Heart left ventricle (tissue), 16 donors: ENCODE results near the gene ARHGEF40. TPM values are rescaled to one million over a fixed set of nuclear protein-coding genes. Genes with fewer than 3 reads are reported as not detected.

Source experiments
- ATAC-seq, 4 donors: fragments of 200-7000 bp; cut with Tn5 transposase; one replicate each; pipeline ENCODE4 v1.9.1; 2020 to 2022; ENCODE audit warnings: moderate library complexity in 4 of 4, mild to moderate bottlenecking in 3 of 4, moderate number of reproducible peaks in 1 of 4
- DNase-seq, 5 donors: peaks; one replicate each; pipeline ENCODE4 v3.0.0-alpha.2; 2020
- H3K27ac ChIP-seq, 12 donors: fragments of 200-600 bp; sonication (generic) in 4 of 12; one replicate each; pipeline versions ENCODE4 v1.5.0 to v1.8.0; 2016 to 2022; ENCODE audit warnings: mild to moderate bottlenecking in 2 of 12
- H3K27me3 ChIP-seq, 9 donors: fragments of 200-600 bp; sonication (generic) in 2 of 9; one replicate each; pipeline versions ENCODE4 v1.5.1 to v1.8.0; 2016 to 2022; ENCODE audit warnings: mild to moderate bottlenecking in 3 of 9
- H3K36me3 ChIP-seq, 9 donors: fragments of 200-600 bp; sonication (generic) in 2 of 9; one replicate each; pipeline versions ENCODE4 v1.5.0 to v1.8.0; 2018 to 2022; ENCODE audit warnings: mild to moderate bottlenecking in 2 of 9
- H3K4me1 ChIP-seq, 12 donors: fragments of 200-600 bp; sonication (generic) in 4 of 12; one replicate each; pipeline versions ENCODE4 v1.5.0 to v1.8.0; 2016 to 2022; ENCODE audit warnings: mild to moderate bottlenecking in 3 of 12
- H3K4me3 ChIP-seq, 12 donors: fragments of 200-600 bp; sonication (generic) in 4 of 12; one replicate each; pipeline versions ENCODE4 v1.5.0 to v1.8.0; 2017 to 2022; ENCODE audit warnings: mild to moderate bottlenecking in 9 of 12, moderate library complexity in 4 of 12
- H3K9me3 ChIP-seq, 12 donors: fragments of 200-600 bp; sonication (generic) in 4 of 12; one replicate each; pipeline versions ENCODE4 v1.5.0 to v1.8.0; 2016 to 2022; ENCODE audit warnings: mild to moderate bottlenecking in 1 of 12
- CTCF ChIP-seq, 12 donors: fragments of 200-600 bp; sonication (generic) in 4 of 12; IDR thresholded peaks; one replicate each; pipeline versions ENCODE4 v1.5.0 to v1.8.0; 2018 to 2022; ENCODE audit warnings: antibody characterized with exemption in 12 of 12, mild to moderate bottlenecking in 5 of 12
- POLR2A ChIP-seq, 2 donors: fragments of 450-650 bp; IDR thresholded peaks; one replicate each; pipeline ENCODE4 v1.6.1; 2017; ENCODE audit warnings: antibody characterized with exemption in 2 of 2, mild to moderate bottlenecking in 2 of 2, moderate library complexity in 2 of 2
- WGBS, 4 donors: extraction: QIAGEN DNeasy Blood & Tissue Kit in 2 of 4; methylation state at CpG; one replicate each; pipeline versions ENCODE4 v1.1.5 to v1.1.7; 2013 to 2018; 5-methylcytosine and 5-hydroxymethylcytosine counted together
- intact Hi-C, 10 donors: fragments of 100-400 bp; cut with DNase I; formaldehyde crosslinking; loops; one replicate each; pipeline versions ENCODE4 v1.11.1 to v1.14.2; 2022
- polyA plus RNA-seq, 2 donors: library from polyadenylated mRNA; stranded (reverse); fragments of 200-250 nt; gene quantifications; one replicate each; pipeline ENCODE4 v1.2.3, GENCODE V29; 2013
- total RNA-seq, 9 donors: library from RNA; depleted of rRNA in 2 of 9; stranded (reverse); fragments of >200 nt in 2 of 9; fragmentation: NEBNext Ultra II Directional in 3 of 9; extraction: Animal tissue kit (Norgen Biotek cat#: 25700) in 3 of 9; gene quantifications; one replicate each; pipeline versions ENCODE4 v1.1.0 to v1.2.4, GENCODE V29; 2016 to 2023
- donor health status: ischemic (EF 13 %, LVEDD 7.1; RV severe dilation, severe dysfunction).
- donor health status: healthy with polysubstance abuse.
- donor health status: DM: no; HTN: yes; CAD: no.
- donor health status: DM: no; HTN: no; CAD: no.
- donor health status: ischemic (EF 25% LVEDD 6.9; RV normal size, moderate dysfunction).
- donor health status: ischemic (EF 25% LVEDD 5.7; RV mildly dilated, moderate dysfunction).
- donor health status: healthy.
- donor health status: DM: yes; HTN: yes; CAD: no.
- donor health status: ischemic (EF 35%, LVEDD 5.7; RV mildly dilated, moderate dysfunction).
- donor health status: nonischemic (EF 11% LVEDD 7.7; RV severe dilation, severe dysfunction).
- donor health status: DM: yes; HTN: yes; CAD: no.
- donor health status: PGD.
- donor health status: ischemic (EF 29% LVEDD 5.4; RV normal size, mild dysfunction).
- donor health status: nonischemic (EF 23%, LVEDD 6.1; RV moderate dilation, normal function).

Gene ARHGEF40
- total and polyA plus RNA-seq, 11 donors, result 15.5 to 31.5 (median 18.7) TPM

GRCh38 chr14:21098076-21098891 is 28.2 kb downstream of the ARHGEF40 start, which contains the start of gene ZNF219:
TSS of gene ZNF219 (minus strand) at chr14:21098655. CDS start at chr14:21093591, 5,064 bp downstream.
- DNase-seq (peak; percentile 69 to 81 (median 74)), ATAC-seq (peak; percentile 16 to 56 (median 50))
- H3K4me3 ChIP-seq, result peak within 1 kb of the TSS; percentile 40 to 86 (median 65)
- peak within 1 kb of the TSS; percentile 76 to 94 (median 88) for H3K27ac ChIP-seq
- H3K27me3 ChIP-seq, result no peaks in the 10 kb centered on the region
- TF ChIP-seq POLR2A (IDR thresholded peaks at IDR 0.05), result peak in 1 of 2 donors; percentile 29
- peak in 4 of 12 donors; percentile 7 to 19 (median 12) for TF ChIP-seq CTCF (IDR thresholded peaks at IDR 0.05)
- intact Hi-C loops, result loop anchor here in 2 of 10 donors (10.0 kb wide), 1 partner anchor 483 kb away; no protein-coding TSS in a partner anchor
- no peaks in the 10 kb centered on the region for H3K9me3 ChIP-seq
- WGBS, 4 donors, result 0 to 3% (median 1%) methylated on average over 6 to 83 of the region's 90 CpGs
- H3K4me1 ChIP-seq, result peaks cover 0 to 44% (median 23%) of the 10 kb centered on the region in 12 donors
- H3K36me3 ChIP-seq, result peaks cover 0 to 2% (median 0%) of the 10 kb centered on the region in 9 donors

- Histone ChIP-seq H3K27ac (peak overlapping the region; percentile 66 to 94 (median 88)), H3K9me3 (no peaks in the 10 kb centered on the region), H3K36me3 (no peaks in the 10 kb centered on the region), H3K27me3 (no peaks in the 10 kb centered on the region), H3K4me3 (peak overlapping the region; percentile 40 to 86 (median 65)), H3K4me1 (peaks cover 0 to 45% (median 24%) of the 10 kb centered on the region in 12 donors)
- TF ChIP-seq CTCF (IDR thresholded peaks at IDR 0.05) (no peak), POLR2A (IDR thresholded peaks at IDR 0.05) (no peak)
- DNase-seq (no peak), ATAC-seq (no peak)
- WGBS, 4 donors, result 8 to 11% (median 8%) methylated on average over 16 of the region's 16 CpGs
- intact Hi-C loops, result loop anchor here in 2 of 10 donors (10.0 kb wide), 1 partner anchor 484 kb away; no protein-coding TSS in a partner anchor
These were observed 28.9 kb downstream of the ARHGEF40 start for GRCh38 chr14:21098892-21099595.

- no peak for TF ChIP-seq POLR2A (IDR thresholded peaks at IDR 0.05)
- no peak for TF ChIP-seq CTCF (IDR thresholded peaks at IDR 0.05)
- DNase-seq (no peak), ATAC-seq (no peak)
- Histone ChIP-seq H3K9me3 (no peaks in the 10 kb centered on the region), H3K27ac (peak overlapping the region in 10 of 12 donors; percentile 66 to 94 (median 88)), H3K4me1 (peaks cover 0 to 47% (median 27%) of the 10 kb centered on the region in 12 donors), H3K4me3 (peak overlapping the region in 5 of 12 donors; percentile 63 to 86 (median 72)), H3K36me3 (no peaks in the 10 kb centered on the region), H3K27me3 (no peaks in the 10 kb centered on the region)
- intact Hi-C loops, result loop anchor here in 2 of 10 donors (10.0 kb wide), 1 partner anchor 485 kb away; no protein-coding TSS in a partner anchor
- 63 to 77% (median 70%) methylated on average over 5 of the region's 5 CpGs for WGBS, 4 donors
These were observed 29.5 kb downstream of the ARHGEF40 start for GRCh38 chr14:21099596-21099985.
